H1 (cell line): ENCODE data around the gene ZC2HC1C. TPM values are rescaled to one million over a fixed set of nuclear protein-coding genes. Genes with fewer than 3 reads are reported as not detected.

Source experiments
- GTF2F1 ChIP-seq: IDR thresholded peaks from 2 replicates; pipeline ENCODE4 v1.6.1; 2012; ENCODE audit warnings: low read depth, low read length, improper control_type of control experiment, borderline replicate concordance
- SP1 ChIP-seq: IDR thresholded peaks from 2 replicates; pipeline ENCODE4 v1.6.1; 2011; ENCODE audit warnings: low read depth, low read length
- polyA plus RNA-seq, 7 experiments: library from polyadenylated mRNA; depleted of rRNA in 3 of 7; stranded (reverse) in 5 of 7; unstranded in 2 of 7; fragments of >200 nt in 5 of 7; fragments of 200-250 nt in 2 of 7; gene quantifications; 1 replicate in 5 of 7; 2 replicates in 1 of 7; 4 replicates in 1 of 7; pipeline versions ENCODE4 v1.2.1 to v1.2.3, GENCODE V29; 2011 to 2013; ENCODE audit warnings: missing spikeins in 2 of 7, mixed read lengths in 2 of 7
- total RNA-seq: library from RNA; stranded (reverse); fragmentation: NEBNext Ultra II Directional; extraction: Animal tissue kit (Norgen Biotek cat#: 25700); gene quantifications from 2 replicates; pipeline ENCODE4 v1.2.1, GENCODE V29; 2021

The ZC2HC1C gene
- total and polyA plus RNA-seq, 2 of the 8 experiments (the other 6 are each of a cell fraction or from before 2014, with no cell fraction given), result 0.57 to 1.2 TPM

GRCh38 chr14:75081660-75082229 lies 12.3 kb downstream of the ZC2HC1C start (continued):
- TF ChIP-seq SP1, result no peak
- no peak for TF ChIP-seq GTF2F1
